OCI-LY3 (cell line): ENCODE data around the gene TCN2.
"Not testable (repeated sequence)": the region's sequence is repeated elsewhere in the genome, so short reads cannot be mapped to it uniquely, and the experiment has no call there.

Experiments
- H2AFZ ChIP-seq: fragments of 200-600, 300-600 bp; shearing (Covaris generic); 2 replicates; pipeline ENCODE4 v1.6.0; 2014; ENCODE audit warnings: antibody characterized with exemption, low read depth, low read length
- H3K27ac ChIP-seq: fragments of 200-600, 300-600 bp; sonication (generic); 2 replicates; pipeline ENCODE4 v1.5.1; 2014; ENCODE audit warnings: mild to moderate bottlenecking, low read length, moderate library complexity, mixed read lengths
- H3K27me3 ChIP-seq: fragments of 200-600, 300-600 bp; sonication (generic); 2 replicates; pipeline ENCODE4 v1.6.1; 2014; ENCODE audit warnings: low read depth, low read length, mixed read lengths
- H3K36me3 ChIP-seq: fragments of 200-600, 300-600 bp; sonication (generic); replicated peaks from 2 replicates; pipeline ENCODE3; 2014; ENCODE audit warnings: low read depth, low read length, mixed read lengths
- H3K4me1 ChIP-seq: fragments of 300-600, 200-600 bp; sonication (generic); 2 replicates; pipeline ENCODE4 v1.6.1; 2014; ENCODE audit warnings: low read length, mixed read lengths
- H3K4me2 ChIP-seq: fragments of 200-600, 300-600 bp; sonication (generic); 2 replicates; pipeline ENCODE4 v1.6.1; 2014; ENCODE audit warnings: low read length, mixed read lengths
- H3K4me3 ChIP-seq: fragments of 300-600, 200-600 bp; sonication (generic); 2 replicates; pipeline ENCODE4 v1.5.1; 2014; ENCODE audit warnings: antibody characterized with exemption, mild to moderate bottlenecking, low read length, moderate library complexity
- H3K79me2 ChIP-seq: fragments of 300-600, 200-600 bp; shearing (Covaris generic); 2 replicates; pipeline ENCODE4 v1.6.1; 2014; ENCODE audit warnings: mild to moderate bottlenecking, low read length, mixed read lengths
- H3K9ac ChIP-seq: fragments of 300-600, 200-600 bp; shearing (Covaris generic); 2 replicates; pipeline ENCODE4 v1.6.0; 2014; ENCODE audit warnings: mild to moderate bottlenecking, low read length, moderate library complexity
- H3K9me3 ChIP-seq: fragments of 200-600, 300-600 bp; shearing (Covaris generic); 2 replicates; pipeline ENCODE4 v1.6.1; 2014; ENCODE audit warnings: low read length, mixed read lengths; ENCODE audit not compliant: insufficient read depth
- H4K20me1 ChIP-seq: fragments of 200-600, 300-600 bp; sonication (generic); 2 replicates; pipeline ENCODE4 v1.6.1; 2016; ENCODE audit warnings: low read length, mixed read lengths; ENCODE audit not compliant: insufficient read depth
- EZH2phosphoT487 ChIP-seq: fragments of 200-600 bp; shearing (Covaris generic); IDR thresholded peaks from 2 replicates; pipeline ENCODE4 v1.6.1; 2018; ENCODE audit warnings: antibody characterized with exemption, mixed run types, low read depth
- TF ChIP-seq, protein P1 (sequence below): fragments of 200-600, 300-600 bp; sonication (generic); IDR thresholded peaks from 2 replicates; pipeline ENCODE4 v1.5.1; 2014; ENCODE audit warnings: antibody characterized with exemption, low read length, low read depth

Gene TCN2

DNA sequence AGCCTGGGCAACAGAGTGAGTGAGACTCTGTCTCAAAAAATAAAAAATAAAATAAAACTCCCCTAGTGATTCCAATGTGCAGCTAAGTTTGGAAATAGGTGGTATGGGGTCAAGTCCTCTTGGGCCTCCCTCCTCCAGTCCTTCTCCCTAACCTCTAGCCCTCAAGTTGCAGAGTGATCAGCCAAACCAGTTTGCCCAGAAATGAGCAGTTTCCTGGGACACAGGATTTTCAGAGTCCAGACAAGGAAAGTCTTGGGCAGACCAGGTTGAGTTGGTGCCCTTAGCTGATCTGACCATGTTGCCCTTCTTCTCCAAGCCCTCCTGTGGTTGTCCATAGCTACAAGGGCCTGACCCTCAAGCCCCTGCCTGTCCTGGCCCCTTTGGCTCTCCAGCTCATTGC is 7.9 kb downstream of the TCN2 start:
- Histone ChIP-seq H3K9me3 (no peaks in the 10 kb centered on the region), H3K4me3 (no peak overlapping the region), H3K27me3 (no peaks in the 10 kb centered on the region), H3K27ac (no peak overlapping the region), H2AFZ (no peak overlapping the region), H3K4me2 (no peak overlapping the region), H3K4me1 (peaks cover 11% of the 10 kb centered on the region), H3K36me3 (no peaks in the 10 kb centered on the region), H4K20me1 (no peaks in the 10 kb centered on the region), H3K79me2 (no peaks in the 10 kb centered on the region), H3K9ac (no peak overlapping the region)
- no peak for TF ChIP-seq EZH2phosphoT487

DNA sequence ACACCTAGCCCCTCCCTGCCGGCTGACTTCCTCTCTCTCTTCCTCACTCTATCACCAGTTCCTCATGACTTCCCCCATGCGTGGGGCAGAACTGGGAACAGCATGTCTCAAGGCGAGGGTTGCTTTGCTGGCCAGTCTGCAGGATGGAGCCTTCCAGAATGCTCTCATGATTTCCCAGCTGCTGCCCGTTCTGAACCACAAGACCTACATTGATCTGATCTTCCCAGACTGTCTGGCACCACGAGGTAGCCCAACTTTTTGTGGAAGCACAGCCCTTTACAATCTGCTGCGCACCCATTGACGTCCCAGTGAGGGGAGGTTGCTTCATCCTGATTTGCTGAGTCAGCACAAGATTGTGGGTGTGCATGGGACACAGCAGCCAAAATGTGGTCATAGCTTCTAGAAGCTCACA is 8.6 kb downstream of the TCN2 start:
- no peaks in the 10 kb centered on the region for H3K27me3 ChIP-seq
- TF ChIP-seq EZH2phosphoT487: no peak
- TF ChIP-seq, protein P1, sequence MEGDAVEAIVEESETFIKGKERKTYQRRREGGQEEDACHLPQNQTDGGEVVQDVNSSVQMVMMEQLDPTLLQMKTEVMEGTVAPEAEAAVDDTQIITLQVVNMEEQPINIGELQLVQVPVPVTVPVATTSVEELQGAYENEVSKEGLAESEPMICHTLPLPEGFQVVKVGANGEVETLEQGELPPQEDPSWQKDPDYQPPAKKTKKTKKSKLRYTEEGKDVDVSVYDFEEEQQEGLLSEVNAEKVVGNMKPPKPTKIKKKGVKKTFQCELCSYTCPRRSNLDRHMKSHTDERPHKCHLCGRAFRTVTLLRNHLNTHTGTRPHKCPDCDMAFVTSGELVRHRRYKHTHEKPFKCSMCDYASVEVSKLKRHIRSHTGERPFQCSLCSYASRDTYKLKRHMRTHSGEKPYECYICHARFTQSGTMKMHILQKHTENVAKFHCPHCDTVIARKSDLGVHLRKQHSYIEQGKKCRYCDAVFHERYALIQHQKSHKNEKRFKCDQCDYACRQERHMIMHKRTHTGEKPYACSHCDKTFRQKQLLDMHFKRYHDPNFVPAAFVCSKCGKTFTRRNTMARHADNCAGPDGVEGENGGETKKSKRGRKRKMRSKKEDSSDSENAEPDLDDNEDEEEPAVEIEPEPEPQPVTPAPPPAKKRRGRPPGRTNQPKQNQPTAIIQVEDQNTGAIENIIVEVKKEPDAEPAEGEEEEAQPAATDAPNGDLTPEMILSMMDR: no peak
- H4K20me1 ChIP-seq: no peaks in the 10 kb centered on the region
- H3K79me2 ChIP-seq: no peaks in the 10 kb centered on the region
- H3K4me2 ChIP-seq: no peak overlapping the region
- H3K4me1 ChIP-seq: peaks cover 5% of the 10 kb centered on the region
- H3K9ac ChIP-seq: no peak overlapping the region
- no peak overlapping the region for H2AFZ ChIP-seq
- no peak overlapping the region for H3K4me3 ChIP-seq
- no peaks in the 10 kb centered on the region for H3K36me3 ChIP-seq
- no peaks in the 10 kb centered on the region for H3K9me3 ChIP-seq
- H3K27ac ChIP-seq: no peak overlapping the region

GRCh38 chr22:30617819-30618218 is 10.8 kb downstream of the TCN2 start:
- no peaks in the 10 kb centered on the region for H3K36me3 ChIP-seq
- TF ChIP-seq, protein P1: no peak
- no peak for TF ChIP-seq EZH2phosphoT487
- no peak overlapping the region for H2AFZ ChIP-seq
- H3K4me2 ChIP-seq: no peak overlapping the region
- H4K20me1 ChIP-seq: no peaks in the 10 kb centered on the region
- H3K4me3 ChIP-seq: no peak overlapping the region
- no peak overlapping the region for H3K9ac ChIP-seq
- H3K27ac ChIP-seq: no peak overlapping the region
- H3K9me3 ChIP-seq: no peaks in the 10 kb centered on the region
- no peaks in the 10 kb centered on the region for H3K79me2 ChIP-seq
- peaks cover 5% of the 10 kb centered on the region for H3K4me1 ChIP-seq
- H3K27me3 ChIP-seq: no peaks in the 10 kb centered on the region

GRCh38 chr22:30619909-30620308 is 12.9 kb downstream of the TCN2 start:
- not testable (repeated sequence) for H3K27ac ChIP-seq, H2AFZ ChIP-seq, H3K27me3 ChIP-seq, H3K36me3 ChIP-seq, H3K4me1 ChIP-seq, H3K4me2 ChIP-seq, H3K79me2 ChIP-seq, H4K20me1 ChIP-seq, H3K9ac ChIP-seq, H3K9me3 ChIP-seq, H3K4me3 ChIP-seq

DNA sequence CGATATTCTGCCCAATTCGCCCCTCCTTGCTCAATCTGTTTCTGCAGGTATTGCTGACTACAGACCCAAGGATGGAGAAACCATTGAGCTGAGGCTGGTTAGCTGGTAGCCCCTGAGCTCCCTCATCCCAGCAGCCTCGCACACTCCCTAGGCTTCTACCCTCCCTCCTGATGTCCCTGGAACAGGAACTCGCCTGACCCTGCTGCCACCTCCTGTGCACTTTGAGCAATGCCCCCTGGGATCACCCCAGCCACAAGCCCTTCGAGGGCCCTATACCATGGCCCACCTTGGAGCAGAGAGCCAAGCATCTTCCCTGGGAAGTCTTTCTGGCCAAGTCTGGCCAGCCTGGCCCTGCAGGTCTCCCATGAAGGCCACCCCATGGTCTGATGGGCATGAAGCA is 19.4 kb downstream of the TCN2 start:
- no peaks in the 10 kb centered on the region for H3K9me3 ChIP-seq
- H3K27me3 ChIP-seq: no peaks in the 10 kb centered on the region
- TF ChIP-seq, protein P1: 0 out of 2 replicates have a peak, but pooled peaks have one; percentile 6
- no peak for TF ChIP-seq EZH2phosphoT487
- no peak overlapping the region for H3K9ac ChIP-seq
- no peak overlapping the region for H3K27ac ChIP-seq
- no peaks in the 10 kb centered on the region for H3K79me2 ChIP-seq
- H3K4me2 ChIP-seq: no peak overlapping the region
- H3K36me3 ChIP-seq: no peaks in the 10 kb centered on the region
- H4K20me1 ChIP-seq: no peaks in the 10 kb centered on the region
- H2AFZ ChIP-seq: no peak overlapping the region
- H3K4me3 ChIP-seq: no peak overlapping the region
- peaks cover 4% of the 10 kb centered on the region for H3K4me1 ChIP-seq
